ENCODE data around the gene AHCY.
"Not testable (repeated sequence)": the region's sequence is repeated elsewhere in the genome, so short reads cannot be mapped to it uniquely, and the experiment has no call there.

The AHCY gene

DNA sequence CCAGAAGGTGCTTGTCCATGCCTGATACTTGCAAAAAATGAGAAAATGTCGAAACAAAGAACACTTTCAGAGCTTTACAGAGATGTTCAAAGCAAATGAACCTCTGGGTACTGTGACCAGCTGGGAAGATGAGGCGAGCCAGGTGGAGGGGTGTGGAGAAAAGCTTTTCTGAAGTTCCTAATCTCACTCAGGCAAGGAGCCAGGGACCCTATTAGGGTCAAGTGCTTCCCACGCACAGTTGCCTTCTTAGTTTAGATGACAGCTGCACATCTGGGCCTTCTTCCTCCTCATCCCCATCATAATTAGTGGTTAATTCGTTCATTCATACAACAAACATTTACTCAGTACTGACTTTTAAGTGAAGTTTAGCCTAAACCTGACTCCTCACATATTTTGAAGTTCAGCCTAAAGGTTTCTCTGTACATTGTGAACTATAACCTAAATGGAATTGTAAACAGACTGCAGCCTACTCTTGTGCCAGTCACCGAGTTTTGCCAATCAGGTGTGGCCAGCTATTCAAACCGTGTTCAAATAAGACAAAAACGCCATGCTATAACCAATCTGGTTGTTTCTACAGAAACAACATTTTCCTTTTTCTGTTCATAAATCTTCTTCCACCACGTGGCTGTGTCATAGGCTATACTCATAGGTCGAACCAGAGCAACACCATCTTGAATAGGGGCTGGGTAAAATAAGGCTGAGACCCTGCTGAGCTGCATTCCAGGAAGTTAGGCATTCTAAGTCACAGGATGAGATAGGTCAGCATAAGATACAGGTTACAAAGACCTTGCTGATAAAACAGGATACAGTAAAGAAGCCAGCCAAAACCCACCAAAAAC lies 19.3 kb upstream of the AHCY start:
- no peak for DNase-seq

DNA sequence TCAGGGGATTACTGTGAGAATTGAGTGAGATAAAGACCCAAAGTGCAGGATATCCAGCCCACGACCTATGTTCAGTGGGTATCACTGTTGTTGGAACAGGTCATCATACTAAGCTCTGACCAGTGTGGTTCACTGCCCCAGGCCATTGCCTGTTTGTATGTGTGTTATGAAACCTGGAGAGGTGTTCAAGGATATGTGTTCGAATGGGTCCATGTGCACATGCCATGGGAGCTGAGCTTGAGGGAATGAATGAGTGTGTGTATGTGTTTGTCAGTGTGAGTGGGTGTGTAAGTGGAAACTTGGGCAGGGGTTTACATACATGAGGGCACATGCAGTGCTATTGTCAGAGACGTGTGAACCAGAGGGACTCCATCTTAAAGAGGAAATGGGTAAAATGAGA lies 17.7 kb upstream of the AHCY start:
- DNase-seq, result no peak

DNA sequence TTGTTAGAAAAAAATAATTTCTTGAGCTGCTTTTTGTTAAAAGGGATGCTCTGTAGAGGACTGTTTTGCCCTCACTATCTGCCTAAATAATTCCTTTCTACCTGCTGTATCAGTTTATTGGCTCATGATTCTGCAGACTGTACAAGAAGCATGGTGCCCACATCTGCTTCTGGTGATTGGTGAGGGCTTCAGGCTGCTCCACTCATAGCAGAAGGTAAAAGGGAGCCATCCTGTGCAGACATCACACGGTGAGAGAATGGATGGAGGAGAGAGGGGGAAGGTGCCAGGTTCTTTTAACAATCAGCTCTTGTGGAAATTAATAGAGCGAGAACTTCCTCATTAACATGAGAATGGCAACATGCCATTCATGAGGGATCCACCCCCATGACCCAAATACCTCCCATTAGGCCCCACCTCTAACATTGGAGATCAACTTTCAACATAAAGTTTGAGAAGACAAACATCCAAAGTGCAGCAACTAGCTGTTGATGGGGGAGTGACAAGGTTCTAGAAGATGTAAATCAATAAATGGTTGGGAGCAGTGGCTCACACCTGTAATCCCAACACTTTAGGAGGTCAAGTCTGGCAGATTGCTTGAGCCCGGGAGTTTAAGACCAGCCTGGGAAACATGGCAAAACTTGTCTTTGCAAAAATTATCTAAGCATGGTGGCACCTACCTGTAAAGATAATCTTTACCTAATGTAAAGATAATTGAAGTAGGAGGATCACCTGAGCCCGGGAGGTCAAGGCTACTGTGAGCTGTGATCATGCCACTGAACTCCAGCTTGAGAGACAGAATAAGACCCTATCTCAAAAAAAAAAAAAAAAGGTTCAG lies 15.7 kb upstream of the AHCY start:
- no peak for DNase-seq

DNA sequence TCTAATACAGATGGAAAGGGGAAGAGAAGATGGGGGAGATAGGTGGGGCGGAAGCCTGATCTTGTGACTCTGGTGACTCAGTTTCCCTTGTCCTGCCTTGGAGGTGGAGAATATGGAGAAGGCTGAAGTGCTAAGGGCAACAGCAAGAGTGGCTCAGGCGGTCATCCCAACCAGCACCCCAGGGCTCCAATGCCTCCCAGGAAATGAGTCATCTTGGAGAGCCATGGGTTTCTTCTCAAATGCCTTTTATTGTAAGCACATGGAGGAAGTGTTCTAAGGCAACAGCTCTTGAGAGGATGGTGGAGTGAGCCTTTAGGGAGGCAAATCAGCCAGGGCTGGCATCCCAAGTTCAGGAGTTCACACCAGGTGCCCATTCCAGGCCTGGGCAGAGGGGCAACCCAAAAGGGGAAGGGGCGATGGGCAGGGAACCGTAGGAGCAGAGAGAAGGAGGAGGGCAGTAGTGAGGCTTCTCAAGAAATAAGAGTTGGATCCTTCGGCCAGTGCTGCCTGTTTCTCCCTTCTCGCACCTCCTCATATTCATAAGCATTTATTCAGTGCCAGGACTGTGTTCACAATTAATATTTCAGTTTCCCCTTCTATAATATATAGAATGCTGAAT lies 13.2 kb upstream of the AHCY start:
- DNase-seq, result no peak

DNA sequence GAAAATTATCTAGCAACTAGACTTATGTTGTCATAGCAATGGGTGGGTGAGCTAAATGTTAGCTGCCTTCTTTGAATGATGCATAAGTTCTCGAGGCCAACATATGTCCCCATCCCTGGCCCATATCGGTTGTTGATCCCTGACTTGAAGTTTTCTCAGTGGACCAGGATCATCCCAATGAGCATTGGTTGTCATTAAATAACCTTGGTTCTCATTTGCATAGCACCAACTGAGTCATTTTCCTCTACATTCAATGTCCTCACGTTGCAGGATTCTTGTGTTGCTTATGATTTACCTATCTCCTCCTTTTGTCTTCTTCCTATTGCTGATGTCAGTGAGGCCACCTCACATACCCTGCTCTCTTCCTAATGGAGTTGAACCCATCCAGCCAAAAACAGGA lies 12.1 kb upstream of the AHCY start:
- DNase-seq, result no peak

DNA sequence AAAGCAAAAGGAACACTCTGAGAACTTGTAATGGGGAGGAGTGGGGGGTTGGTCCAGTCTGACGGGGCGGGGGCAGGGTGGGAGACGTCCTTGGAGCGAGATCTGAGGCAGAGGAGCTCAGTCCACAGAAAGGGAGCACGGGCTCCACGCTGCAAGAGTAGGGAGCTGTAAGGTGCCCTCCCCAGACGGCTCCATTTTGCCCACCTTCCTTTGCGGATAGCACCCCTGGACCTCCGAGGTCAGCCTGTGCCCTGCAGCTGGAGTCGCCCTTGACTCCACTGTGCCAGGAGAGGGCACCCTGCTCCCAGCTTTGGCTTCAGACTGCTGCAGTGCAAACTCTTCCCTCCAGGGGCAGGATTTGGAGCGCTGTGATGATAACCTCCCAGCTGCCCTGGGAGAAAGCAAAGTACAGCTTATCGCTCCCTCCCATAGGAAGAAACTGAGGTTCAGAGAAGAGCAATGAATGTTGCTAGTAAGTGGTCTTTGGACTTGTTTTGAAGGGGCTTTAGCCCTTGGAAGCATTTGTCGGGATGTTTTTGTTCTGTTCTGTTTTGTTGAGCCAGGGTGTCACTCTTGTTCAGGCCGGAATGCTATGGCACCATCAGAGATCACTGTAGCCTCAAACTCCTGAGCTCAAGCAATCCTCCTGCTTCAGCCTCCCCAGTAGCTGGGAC lies 9.5 kb upstream of the AHCY start:
- peak; percentile 61 for DNase-seq

DNA sequence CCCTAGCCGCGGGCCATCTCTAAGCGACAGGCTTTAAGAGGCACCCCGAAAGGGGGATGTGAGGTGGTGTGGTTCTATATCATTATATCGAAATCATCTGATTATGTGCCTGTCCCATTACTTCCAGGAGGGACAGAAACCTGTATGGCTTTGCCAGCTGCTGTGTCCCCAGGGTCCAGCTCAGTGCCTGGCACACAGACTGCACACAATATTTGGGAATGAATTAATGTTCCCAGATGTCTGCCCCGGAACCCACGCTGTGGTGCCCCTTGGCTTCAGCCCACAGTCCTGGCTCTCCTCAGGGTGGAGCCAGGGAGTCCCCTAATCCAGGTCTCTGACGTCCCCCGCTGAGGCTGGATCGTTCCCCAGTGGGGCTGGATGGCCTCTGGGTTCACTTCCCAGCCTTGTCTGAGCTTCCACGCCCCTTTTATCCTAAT lies 8.9 kb upstream of the AHCY start:
- no peak for DNase-seq

DNA sequence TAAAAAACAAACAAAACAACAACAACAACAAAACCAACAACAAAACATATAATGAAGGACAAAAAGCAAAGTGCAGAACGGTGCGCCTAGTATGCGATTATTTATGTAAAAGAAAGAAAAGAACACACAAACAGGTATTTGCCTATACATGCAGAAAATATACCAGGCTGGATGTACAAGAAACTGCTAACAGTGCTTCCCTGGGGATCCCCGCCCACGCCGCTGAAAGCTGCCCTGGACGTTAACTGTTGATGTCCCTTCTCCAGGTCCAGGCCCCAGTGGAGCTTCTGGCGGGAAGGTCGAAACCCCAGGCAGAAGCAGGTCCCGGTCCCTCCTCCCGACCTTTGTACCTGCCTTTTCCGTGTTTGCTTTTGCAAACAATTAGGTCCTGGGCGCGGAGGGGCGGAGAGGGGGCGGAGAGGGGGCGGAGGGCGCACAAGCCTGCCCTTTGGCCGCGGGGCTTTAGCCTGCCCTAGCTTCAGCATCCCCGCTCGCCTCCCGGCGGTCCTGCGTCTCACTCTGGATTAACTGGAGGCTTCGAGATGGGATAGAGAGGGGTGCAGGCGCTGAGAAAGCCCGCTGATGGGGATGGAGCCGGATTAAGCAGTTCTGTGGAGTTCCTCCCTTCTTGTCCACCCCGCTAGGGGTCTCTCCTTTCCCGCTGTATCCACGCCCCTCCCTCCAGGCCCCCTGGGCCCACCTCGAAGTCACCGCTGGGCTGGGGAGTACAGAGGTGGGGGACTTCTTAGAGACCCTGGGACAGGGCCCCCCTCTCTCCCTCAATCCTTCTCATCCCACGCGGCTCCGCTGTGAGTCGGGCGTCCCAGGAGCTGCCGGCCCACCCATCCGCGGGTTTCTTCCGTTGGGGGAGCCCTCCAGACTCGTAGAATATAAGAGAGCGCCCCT lies 8.2 kb upstream of the AHCY start:
- no peak for DNase-seq

DNA sequence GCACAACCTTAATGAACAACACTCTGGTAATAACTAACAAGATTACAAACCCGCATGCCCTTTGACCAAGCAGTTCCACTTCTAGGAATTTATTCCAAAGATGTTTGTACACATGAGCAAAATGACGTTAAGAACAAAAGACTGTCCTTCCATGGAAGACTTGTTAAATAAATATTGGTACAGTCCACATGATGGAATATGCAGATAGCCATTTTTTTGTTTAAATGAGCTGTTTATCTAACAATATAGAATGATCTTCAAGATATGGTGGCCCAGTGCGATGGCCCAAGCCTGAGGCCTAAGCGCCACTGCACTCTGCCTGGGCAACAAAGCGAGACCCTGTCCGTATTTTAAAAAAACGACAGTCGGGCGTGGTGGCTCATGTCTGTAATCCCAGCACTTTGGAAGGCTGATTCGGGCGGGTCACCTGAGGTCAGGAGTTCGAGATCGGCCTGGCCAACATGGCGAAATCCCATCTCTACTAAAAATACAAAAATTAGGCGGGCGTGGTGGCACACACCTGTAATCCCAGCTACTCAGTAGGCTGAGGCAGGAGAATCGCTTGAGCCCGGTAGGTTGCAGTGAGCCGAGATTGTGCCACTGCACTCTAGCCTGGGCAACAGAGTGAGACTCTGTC lies 7.4 kb upstream of the AHCY start:
- DNase-seq, result no peak

DNA sequence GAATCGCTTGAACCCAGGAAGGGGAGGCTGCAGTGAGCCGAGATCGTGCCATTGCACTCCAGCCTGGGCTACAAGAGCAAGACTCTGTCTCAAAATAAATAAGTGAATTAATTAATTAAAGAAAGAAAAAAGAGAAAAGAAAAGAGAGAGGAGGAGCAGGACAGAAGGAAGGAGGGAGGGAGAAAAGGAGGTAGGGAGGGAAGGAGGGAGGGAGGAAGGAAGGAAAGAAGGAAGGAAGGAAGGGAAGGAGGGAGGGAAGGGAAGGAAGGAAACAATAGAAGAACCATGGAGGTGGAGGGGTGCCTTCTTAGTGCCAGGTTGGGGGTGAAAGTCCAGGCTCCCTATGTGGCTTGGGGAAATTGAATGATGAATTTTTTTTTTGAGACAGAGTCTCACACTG lies 6.5 kb upstream of the AHCY start:
- DNase-seq, result no peak

DNA sequence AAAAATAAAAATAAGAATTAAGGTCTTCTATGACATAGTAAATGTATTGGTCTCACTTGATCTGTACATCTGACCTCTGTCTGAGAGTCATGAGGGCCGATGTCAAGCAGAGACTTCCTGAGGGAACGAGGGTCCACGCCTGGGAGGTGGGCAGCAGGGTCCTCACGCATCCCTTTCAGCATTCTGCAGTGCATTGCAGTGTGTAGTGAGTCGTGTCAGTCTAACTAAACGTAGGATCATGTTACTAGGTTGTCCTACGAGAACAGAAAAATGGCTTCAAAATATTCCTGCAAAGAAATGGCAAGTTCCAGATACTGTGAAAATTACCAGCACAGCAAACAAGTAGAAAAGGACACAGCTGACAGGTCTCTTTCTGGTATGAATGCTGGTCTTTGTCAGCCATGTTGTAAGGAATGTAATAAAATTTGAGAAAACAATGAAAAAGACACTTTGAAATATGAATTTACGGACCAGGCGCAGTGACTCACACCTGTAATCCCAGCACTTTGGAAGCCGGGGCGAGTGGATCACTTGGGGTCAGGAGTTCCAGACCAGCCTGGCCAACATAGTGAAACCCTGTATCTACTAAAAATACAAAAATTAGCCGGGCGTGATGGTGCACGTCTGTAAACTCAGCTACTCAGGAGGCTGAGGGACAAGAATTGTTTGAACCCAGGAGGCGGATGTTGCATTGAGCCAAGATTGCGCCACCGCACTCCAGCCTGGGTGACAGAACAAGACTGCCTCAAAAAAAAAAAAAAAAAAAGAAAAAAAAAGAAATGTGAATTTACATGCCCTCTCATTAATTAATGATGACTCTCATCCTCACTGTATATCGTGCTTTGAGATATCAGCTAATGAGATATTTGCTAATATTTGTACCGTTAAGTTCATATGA lies 2.4 kb upstream of the AHCY start:
- DNase-seq, result no peak

DNA sequence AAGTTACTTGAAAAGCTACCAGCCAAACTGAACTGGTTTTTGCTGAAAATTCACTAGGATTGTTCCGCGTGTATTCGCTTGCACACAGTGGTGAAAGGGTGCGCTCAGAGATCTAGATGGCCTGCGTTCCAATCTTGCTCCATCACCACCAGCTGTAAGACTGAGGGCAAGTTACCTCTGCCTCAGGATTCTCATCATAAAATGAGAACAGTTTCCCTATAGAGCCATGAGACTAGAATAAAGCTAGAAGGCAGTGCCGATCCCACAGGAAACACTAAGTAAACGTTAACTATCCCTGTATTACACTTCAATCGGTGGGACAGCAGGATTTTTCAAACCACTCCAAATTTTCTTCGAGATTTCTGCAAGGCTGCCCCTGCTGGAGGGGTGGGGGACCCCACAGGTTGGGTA lies 838 bp downstream of the AHCY start:
- DNase-seq, result no peak

DNA sequence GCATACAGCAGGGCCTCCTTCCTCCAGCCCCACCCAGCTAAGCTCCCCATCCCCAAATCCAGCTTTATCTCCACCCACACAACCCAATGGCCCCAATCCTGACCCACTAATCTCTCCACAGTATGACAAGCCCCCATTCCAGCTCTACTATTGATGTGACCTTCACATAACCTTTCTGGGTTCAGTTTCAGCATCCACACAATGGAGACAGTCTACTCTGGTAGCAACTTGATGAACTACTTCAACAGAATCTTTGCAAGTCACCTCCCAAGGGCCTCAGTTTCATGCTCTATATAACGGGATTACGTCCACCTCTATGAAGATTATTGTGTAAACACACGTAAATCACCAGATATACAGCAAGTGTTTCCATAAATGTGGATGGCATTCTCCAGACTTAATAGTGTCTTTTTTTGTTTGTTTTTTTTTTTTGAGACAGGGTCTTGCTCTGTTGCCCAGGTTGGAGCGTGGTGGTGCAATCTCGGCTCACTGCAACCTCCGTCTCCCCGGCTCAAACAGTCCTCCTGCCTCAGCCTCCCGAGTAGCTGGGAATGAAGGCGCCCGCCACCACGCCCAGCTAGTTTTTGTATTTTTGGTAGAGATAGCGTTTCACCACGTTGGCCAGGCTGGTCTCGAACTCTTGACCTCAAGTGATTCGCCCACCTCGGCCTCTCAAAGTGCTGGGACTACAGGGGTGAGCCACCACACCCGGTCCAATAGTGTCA lies 1.4 kb downstream of the AHCY start:
- no peak for DNase-seq

DNA sequence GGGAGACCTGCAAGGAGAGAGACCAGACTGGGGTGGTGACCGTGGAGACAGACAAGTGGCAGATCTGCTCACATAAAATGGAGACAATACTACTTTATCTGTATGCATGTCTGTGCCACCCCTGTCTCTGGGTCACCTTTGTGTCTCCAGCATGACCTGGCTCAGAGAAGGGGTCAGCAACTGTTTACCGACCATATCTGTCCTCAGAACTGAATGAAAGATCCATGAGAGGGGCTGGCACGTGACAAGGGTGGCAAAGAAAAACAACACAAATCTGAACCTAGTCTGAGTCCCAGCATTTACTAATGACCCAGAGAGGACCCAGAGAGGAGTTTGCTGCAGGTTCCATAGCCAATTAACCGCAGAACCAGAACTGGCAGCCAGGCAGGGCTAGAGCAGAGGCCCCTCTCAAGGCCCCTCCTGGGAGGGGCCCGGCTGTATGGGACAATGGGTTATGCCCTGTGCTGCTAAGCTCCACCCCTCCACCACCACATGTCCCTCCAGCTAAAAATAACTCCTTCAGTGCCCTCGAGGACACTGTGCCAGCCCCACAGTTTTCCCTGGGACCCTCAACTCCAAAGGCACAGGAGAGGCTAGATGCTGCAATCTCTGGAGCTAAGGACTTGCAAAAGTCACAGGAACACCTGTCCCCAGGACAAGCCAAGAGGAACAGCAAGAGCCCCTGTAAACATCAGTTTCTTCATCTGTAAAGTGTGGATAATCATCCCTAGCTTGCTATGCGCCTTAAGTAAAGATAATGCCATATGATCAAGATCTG lies 2.2 kb downstream of the AHCY start:
- no peak for DNase-seq

DNA sequence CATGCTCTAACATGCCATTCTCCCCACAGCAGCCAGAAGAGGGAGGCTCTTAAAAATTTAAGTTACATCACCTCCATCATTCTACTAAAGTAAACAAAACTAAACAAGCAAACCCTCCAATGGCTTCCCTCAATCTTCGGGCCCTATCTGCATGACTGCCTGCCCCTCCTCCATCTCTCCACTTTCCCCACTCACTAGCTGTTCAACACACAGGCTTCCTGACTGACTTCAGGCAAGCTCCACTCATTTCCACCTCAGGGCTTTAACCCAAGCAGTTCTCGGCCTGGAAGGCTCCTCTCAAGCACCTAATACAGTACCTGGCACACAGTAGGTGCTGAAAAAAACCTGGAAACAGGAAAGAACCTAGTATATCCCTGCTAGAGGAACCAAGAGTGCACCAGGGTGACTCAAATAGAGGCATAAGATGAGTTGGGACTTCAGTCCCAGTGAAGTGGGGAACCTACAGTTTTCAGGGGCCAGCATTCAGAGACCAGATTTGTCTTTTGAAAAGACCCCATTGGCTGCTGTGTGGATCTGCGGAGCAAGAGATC lies 2.8 kb downstream of the AHCY start:
- peak; percentile 16 for DNase-seq

DNA sequence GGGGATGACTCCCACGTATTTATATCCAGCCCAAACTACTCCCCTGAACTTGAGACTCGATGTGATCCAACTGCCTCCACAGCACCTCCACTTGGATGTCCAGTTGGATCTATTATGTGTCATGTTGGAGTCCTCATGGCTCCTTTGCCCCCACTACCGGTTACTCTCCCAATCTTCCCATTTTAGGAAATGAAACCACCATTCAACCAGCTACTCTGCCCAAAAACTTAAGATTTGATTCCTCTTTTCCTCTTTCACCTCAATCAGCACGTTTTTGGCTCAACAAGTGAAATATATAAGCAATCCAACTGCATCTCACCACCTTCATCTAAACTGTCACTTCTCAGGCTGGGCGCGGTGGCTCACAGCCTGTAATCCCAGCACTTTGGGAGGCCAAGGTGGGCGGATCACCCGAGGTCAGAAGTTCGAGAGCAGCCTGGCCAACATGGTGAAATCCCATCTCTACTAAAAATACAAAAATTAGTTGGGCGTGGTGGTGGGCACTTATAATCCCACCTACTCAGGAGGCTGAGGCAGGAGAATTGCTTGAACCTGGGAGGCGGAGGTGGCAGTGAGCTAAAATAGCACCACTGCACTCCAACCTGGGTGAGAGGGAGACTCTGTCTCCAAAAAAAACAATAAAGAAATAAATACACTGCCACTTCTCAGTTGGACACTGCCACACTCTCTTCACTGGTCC lies 3.4 kb downstream of the AHCY start:
- DNase-seq, result no peak

DNA sequence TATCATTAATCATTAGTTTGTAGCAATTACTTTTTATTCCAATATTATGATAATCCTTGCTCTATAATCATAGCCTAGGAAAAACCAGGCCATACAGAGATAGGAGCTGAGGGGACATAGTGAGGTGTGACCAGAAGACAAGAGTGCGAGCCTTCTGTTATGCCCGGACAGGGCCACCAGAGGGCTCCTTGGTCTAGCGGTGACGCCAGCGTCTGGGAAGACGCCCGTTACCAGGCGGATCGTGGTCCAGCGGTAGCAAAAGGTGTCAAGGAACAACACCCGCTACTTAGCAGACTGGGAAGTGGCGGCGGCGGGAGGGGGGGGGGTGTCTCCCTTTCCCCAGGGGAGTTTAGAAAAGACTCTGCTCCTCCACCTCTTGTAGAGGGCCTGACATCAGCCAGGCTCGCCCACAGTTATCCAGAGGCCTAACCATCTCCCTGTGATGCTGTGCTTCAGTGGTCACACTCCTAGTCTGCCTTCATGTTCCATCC lies 4.8 kb downstream of the AHCY start:
- not testable (repeated sequence) for DNase-seq

DNA sequence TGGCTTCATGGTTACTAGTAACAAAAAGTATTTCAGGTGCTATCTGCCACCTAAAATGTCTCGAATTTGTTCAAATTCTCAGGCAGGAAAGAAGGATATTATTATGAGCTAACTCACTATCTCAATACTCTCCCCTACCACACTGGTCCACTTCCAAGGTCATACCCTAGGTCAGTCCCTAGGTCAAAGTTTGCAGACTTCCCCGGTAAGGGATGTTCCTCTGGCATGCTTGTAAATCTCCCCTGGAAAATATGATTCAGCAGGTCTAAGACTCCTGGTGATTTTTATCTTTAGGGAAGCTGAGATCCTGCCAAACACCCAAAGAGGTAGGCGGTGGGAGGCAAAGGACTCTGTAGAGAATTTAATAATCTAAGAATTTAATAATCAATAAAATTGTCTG lies 6.7 kb downstream of the AHCY start:
- no peak for DNase-seq
